ENCODE results near the gene RHO. TPM values are rescaled to one million over a fixed set of nuclear protein-coding genes. Genes with fewer than 3 reads are reported as not detected.
"Not testable (repeated sequence)": the region's sequence is repeated elsewhere in the genome, so short reads cannot be mapped to it uniquely, and the experiment has no call there.

The RHO gene
- total RNA-seq, 1 donor from 2014 or later = not detected

- DNase-seq (ENCODE audit: low spot score) = no peak
Measured at GRCh38 chr3:129543156-129543790, 14.8 kb downstream of the RHO start, which contains the start of gene H1-8. Gene H1-8 (plus strand): TSS chr3:129543175. CDS start chr3:129543219, 44 bp downstream.

GRCh38 chr3:129543999-129544398 lies 15.6 kb downstream of the RHO start:
- DNase-seq (ENCODE audit: low spot score) = no peak

- DNase-seq (ENCODE audit: low spot score) = not testable (repeated sequence)
Measured at GRCh38 chr3:129545951-129546350, 17.5 kb downstream of the RHO start.

GRCh38 chr3:129547241-129547640 lies 18.8 kb downstream of the RHO start:
- no peak for DNase-seq (ENCODE audit: low spot score)

GRCh38 chr3:129548104-129548965 lies 19.9 kb downstream of the RHO start:
- DNase-seq (ENCODE audit: low spot score) = no peak

GRCh38 chr3:129549006-129549800 lies 20.8 kb downstream of the RHO start:
- no peak for DNase-seq (ENCODE audit: low spot score)

- no peak for DNase-seq (ENCODE audit: low spot score)
Measured at GRCh38 chr3:129549805-129550204, 21.4 kb downstream of the RHO start.

- DNase-seq (ENCODE audit: low spot score) = no peak
Measured at GRCh38 chr3:129552287-129553050, 24.0 kb downstream of the RHO start.

- DNase-seq (ENCODE audit: low spot score) = no peak
Measured at GRCh38 chr3:129553171-129553570, 24.7 kb downstream of the RHO start.

GRCh38 chr3:129553719-129554118 lies 25.3 kb downstream of the RHO start:
- DNase-seq (ENCODE audit: low spot score) = no peak

GRCh38 chr3:129554356-129555152 lies 26.1 kb downstream of the RHO start:
- no peak for DNase-seq (ENCODE audit: low spot score)

- DNase-seq (ENCODE audit: low spot score) = no peak
Measured at GRCh38 chr3:129555153-129555550, 26.7 kb downstream of the RHO start.

GRCh38 chr3:129555616-129556357 lies 27.3 kb downstream of the RHO start:
- no peak for DNase-seq (ENCODE audit: low spot score)

- no peak for DNase-seq (ENCODE audit: low spot score)
Measured at GRCh38 chr3:129556358-129556695, 27.9 kb downstream of the RHO start.

GRCh38 chr3:129556890-129557547 lies 28.6 kb downstream of the RHO start:
- no peak for DNase-seq (ENCODE audit: low spot score)

GRCh38 chr3:129557548-129557894 lies 29.1 kb downstream of the RHO start:
- no peak for DNase-seq (ENCODE audit: low spot score)

GRCh38 chr3:129558081-129558771 lies 29.8 kb downstream of the RHO start:
- no peak for DNase-seq (ENCODE audit: low spot score)

- no peak for DNase-seq (ENCODE audit: low spot score)
Measured at GRCh38 chr3:129558772-129559564, 30.5 kb downstream of the RHO start.

All from mucosa of gallbladder (tissue), 1 donor.